DND-41 (cell line): ENCODE data around the gene CCDC201.
"Not testable (repeated sequence)": the region's sequence is repeated elsewhere in the genome, so short reads cannot be mapped to it uniquely, and the experiment has no call there.

Experiments
- CTCF ChIP-seq: IDR thresholded peaks from 2 replicates; pipeline ENCODE4 v1.5.1; 2012; ENCODE audit warnings: borderline replicate concordance, low read length, moderate library complexity, mild to moderate bottlenecking; ENCODE audit not compliant: poor library complexity, severe bottlenecking; ENCODE audit errors: extremely low read depth
- EZH2 ChIP-seq: IDR thresholded peaks from 3 replicates; pipeline ENCODE4 v1.6.1; 2012; ENCODE audit warnings: borderline replicate concordance, low read depth, mild to moderate bottlenecking, moderate library complexity, low read length, inconsistent platforms; ENCODE audit not compliant: severe bottlenecking

GRCh38 chr7:45856888-45857287 is 16.0 kb downstream of the CCDC201 start:
- not testable (repeated sequence) for TF ChIP-seq CTCF, EZH2
